ENCODE measurements around the gene UNC5CL. TPM values are rescaled to one million over a fixed set of nuclear protein-coding genes. Genes with fewer than 3 reads are reported as not detected.

Gene UNC5CL
- total RNA-seq = not detected in 2 replicates

GRCh38 chr6:41039060-41039998 lies at the start of gene UNC5CL:
TSS of gene UNC5CL (minus strand) at chr6:41039221. CDS start at chr6:41035074, 4,147 bp downstream.

GRCh38 chr6:41072836-41073202 lies 33.8 kb upstream of the UNC5CL start, which contains the start of gene NFYA:
TSS of gene NFYA (plus strand) at chr6:41072974. CDS start at chr6:41079090, 6,116 bp downstream.

GRCh38 chr6:41071923-41072835 lies 33.2 kb upstream of the UNC5CL start, which contains the start of gene OARD1:
TSS of gene OARD1 (minus strand) at chr6:41072356. CDS start at chr6:41071634, 722 bp downstream.

GRCh38 chr6:41053041-41053440 lies 14.0 kb upstream of the UNC5CL start, which contains the start of gene APOBEC2:
TSS of gene APOBEC2 (plus strand) at chr6:41053202. CDS start at chr6:41053348, 146 bp downstream.

GRCh38 chr6:41042226-41043055 lies 3.4 kb upstream of the UNC5CL start, which contains the start of gene TSPO2:
TSS of gene TSPO2 (plus strand) at chr6:41042467. CDS start at chr6:41042986, 519 bp downstream.

Other genes with a start within 250 kb of the UNC5CL start
- gene TSPO2, start 3.2 kb upstream of the UNC5CL start, total RNA-seq = not detected in 2 replicates
- not detected in 2 replicates for gene APOBEC2, start 14.0 kb upstream of the UNC5CL start, total RNA-seq
- gene OARD1, start 33.1 kb upstream of the UNC5CL start, total RNA-seq = 6.4 and 7.0 TPM in 2 replicates
- 8.1 and 14.0 TPM in 2 replicates for gene NFYA, start 33.8 kb upstream of the UNC5CL start, total RNA-seq
- gene TREML1, start 115.1 kb upstream of the UNC5CL start, total RNA-seq = not detected in 2 replicates
- 0.22 TPM in 1 of 2 replicates, not detected in the other for gene TREM2, start 123.9 kb upstream of the UNC5CL start, total RNA-seq
- gene TREML2, start 161.9 kb upstream of the UNC5CL start, total RNA-seq = not detected in 2 replicates
- gene TREML4, start 189.1 kb upstream of the UNC5CL start, total RNA-seq = not detected in 2 replicates
- gene TREM1, start 247.5 kb upstream of the UNC5CL start, total RNA-seq = 0.29 and 0.44 TPM in 2 replicates